ENCODE results near the gene OBSL1.

DNA sequence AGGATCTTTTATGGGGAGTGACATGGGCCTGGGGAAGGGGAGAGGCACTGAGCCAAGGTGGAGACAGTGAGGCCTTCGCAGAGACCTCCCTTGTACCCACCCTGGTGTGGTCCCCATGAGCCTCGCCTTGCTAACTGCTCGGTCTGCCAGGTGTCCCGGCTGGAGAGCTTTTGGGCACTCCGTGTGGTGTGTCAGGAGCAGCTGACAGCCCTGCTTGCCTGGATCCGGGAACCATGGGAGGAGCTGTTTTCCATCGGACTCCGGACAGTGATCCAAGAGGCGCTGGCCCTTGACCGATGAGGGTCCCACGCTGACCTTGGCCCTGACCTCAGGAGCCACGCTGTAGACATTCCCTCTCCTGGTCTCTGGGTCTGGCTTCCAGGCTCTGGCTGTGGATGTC is 44.6 kb upstream of the OBSL1 start:
- no peak for TF ChIP-seq POLR2AphosphoS5 (IDR thresholded peaks at IDR 0.05)
- TF ChIP-seq, protein P1, sequence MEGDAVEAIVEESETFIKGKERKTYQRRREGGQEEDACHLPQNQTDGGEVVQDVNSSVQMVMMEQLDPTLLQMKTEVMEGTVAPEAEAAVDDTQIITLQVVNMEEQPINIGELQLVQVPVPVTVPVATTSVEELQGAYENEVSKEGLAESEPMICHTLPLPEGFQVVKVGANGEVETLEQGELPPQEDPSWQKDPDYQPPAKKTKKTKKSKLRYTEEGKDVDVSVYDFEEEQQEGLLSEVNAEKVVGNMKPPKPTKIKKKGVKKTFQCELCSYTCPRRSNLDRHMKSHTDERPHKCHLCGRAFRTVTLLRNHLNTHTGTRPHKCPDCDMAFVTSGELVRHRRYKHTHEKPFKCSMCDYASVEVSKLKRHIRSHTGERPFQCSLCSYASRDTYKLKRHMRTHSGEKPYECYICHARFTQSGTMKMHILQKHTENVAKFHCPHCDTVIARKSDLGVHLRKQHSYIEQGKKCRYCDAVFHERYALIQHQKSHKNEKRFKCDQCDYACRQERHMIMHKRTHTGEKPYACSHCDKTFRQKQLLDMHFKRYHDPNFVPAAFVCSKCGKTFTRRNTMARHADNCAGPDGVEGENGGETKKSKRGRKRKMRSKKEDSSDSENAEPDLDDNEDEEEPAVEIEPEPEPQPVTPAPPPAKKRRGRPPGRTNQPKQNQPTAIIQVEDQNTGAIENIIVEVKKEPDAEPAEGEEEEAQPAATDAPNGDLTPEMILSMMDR (IDR thresholded peaks at IDR 0.05), result no peak
